Suppressor macrophage treated with lipopolysaccharide for 4 hours (primary cell): ENCODE measurements around the gene CS.
"Not testable (repeated sequence)": the region's sequence is repeated elsewhere in the genome, so short reads cannot be mapped to it uniquely, and the experiment has no call there.

ENCODE experiments used
- DNase-seq: peaks from one replicate; pipeline ENCODE4 v3.0.0-alpha.2; 2020

The CS gene

GRCh38 chr12:56274299-56274698 is 25.8 kb downstream of the CS start:
- DNase-seq = no peak

GRCh38 chr12:56272468-56272867 is 27.7 kb downstream of the CS start:
- not testable (repeated sequence) for DNase-seq

- DNase-seq = peak; percentile 9
Measured at GRCh38 chr12:56271031-56271430, 29.1 kb downstream of the CS start.

- DNase-seq = peak; percentile 5
Measured at GRCh38 chr12:56267443-56268071, 32.6 kb downstream of the CS start.

GRCh38 chr12:56266693-56267442 is 33.3 kb downstream of the CS start, which contains the start of gene COQ10A:
Gene COQ10A (plus strand): TSS chr12:56266942. CDS start chr12:56267119, 177 bp downstream.
- DNase-seq = peak; percentile 74

GRCh38 chr12:56266068-56266692 is 34.0 kb downstream of the CS start:
- DNase-seq = peak; percentile 1

- DNase-seq = not testable (repeated sequence)
Measured at GRCh38 chr12:56262955-56263354, 37.2 kb downstream of the CS start.

- DNase-seq = peak; percentile 30
Measured at GRCh38 chr12:56261503-56262232, 38.5 kb downstream of the CS start.

- DNase-seq = no peak
Measured at GRCh38 chr12:56260921-56261320, 39.2 kb downstream of the CS start.

- no peak for DNase-seq
Measured at GRCh38 chr12:56260380-56260779, 39.8 kb downstream of the CS start.

- DNase-seq = no peak
Measured at GRCh38 chr12:56258820-56259183, 41.3 kb downstream of the CS start.

- DNase-seq = peak; percentile 86
Measured at GRCh38 chr12:56258068-56258819, 41.9 kb downstream of the CS start, which contains the start of gene ANKRD52. Gene ANKRD52 (minus strand): TSS chr12:56258384. CDS start chr12:56258269, 115 bp downstream.

- peak; percentile 5 for DNase-seq
Measured at GRCh38 chr12:56257491-56258067, 42.6 kb downstream of the CS start.

- no peak for DNase-seq
Measured at GRCh38 chr12:56257071-56257470, 43.1 kb downstream of the CS start.

GRCh38 chr12:56256326-56256960 is 43.7 kb downstream of the CS start:
- no peak for DNase-seq

- DNase-seq = no peak
Measured at GRCh38 chr12:56255671-56256070, 44.5 kb downstream of the CS start.

- DNase-seq = no peak
Measured at GRCh38 chr12:56253091-56253490, 47.0 kb downstream of the CS start.

GRCh38 chr12:56252649-56253048 is 47.5 kb downstream of the CS start:
- DNase-seq = no peak

- no peak for DNase-seq
Measured at GRCh38 chr12:56248711-56249110, 51.4 kb downstream of the CS start.

GRCh38 chr12:56247923-56248322 is 52.2 kb downstream of the CS start:
- no peak for DNase-seq

GRCh38 chr12:56244494-56244893 is 55.6 kb downstream of the CS start:
- DNase-seq = no peak
